Keratinocyte (primary cell): ENCODE data around the gene AP5B1. TPM values are rescaled to one million over a fixed set of nuclear protein-coding genes. Genes with fewer than 3 reads are reported as not detected.

Experiments used
- DNase-seq: peaks from one replicate; pipeline ENCODE4 v3.0.0-alpha.2; 2011; ENCODE audit warnings: low read depth, missing footprints, low spot score
- FAIRE-seq: peaks from 2 replicates; lab custom pipeline; 2011; peaks lifted over from hg19 to GRCh38; lab: Jason Lieb, UNC
- H2AFZ ChIP-seq: 2 replicates; pipeline ENCODE4 v1.6.0; 2012; ENCODE audit warnings: low read length, control low read depth, inconsistent platforms; ENCODE audit not compliant: control insufficient read depth
- H3K27ac ChIP-seq: 2 replicates; pipeline ENCODE4 v1.5.1; 2011; ENCODE audit warnings: low read length; ENCODE audit not compliant: control insufficient read depth, insufficient read depth
- H3K27me3 ChIP-seq: 3 replicates; pipeline ENCODE4 v1.6.0; 2011; ENCODE audit warnings: low read length; ENCODE audit not compliant: control insufficient read depth, insufficient read depth; ENCODE audit errors: extremely low read depth
- H3K36me3 ChIP-seq, 2 experiments: 2 replicates in 1 of 2; 3 replicates in 1 of 2; pipeline ENCODE4 v1.5.1; 2011; ENCODE audit warnings: low read length in 2 of 2, mild to moderate bottlenecking in 1 of 2; ENCODE audit not compliant: control insufficient read depth in 2 of 2, insufficient read depth in 2 of 2; ENCODE audit errors: extremely low read depth in 1 of 2
- H3K4me1 ChIP-seq: 3 replicates; pipeline ENCODE4 v1.5.1; 2011; ENCODE audit warnings: low read length; ENCODE audit not compliant: control insufficient read depth, insufficient read depth; ENCODE audit errors: extremely low read depth
- H3K4me2 ChIP-seq: 3 replicates; pipeline ENCODE4 v1.6.0; 2011; ENCODE audit warnings: low read depth, low read length; ENCODE audit not compliant: control insufficient read depth, insufficient read depth; ENCODE audit errors: extremely low read depth
- H3K4me3 ChIP-seq, 3 experiments: fragments of 200-600 bp in 1 of 3; sonication (generic) in 1 of 3; 2 replicates in 2 of 3; 3 replicates in 1 of 3; pipeline ENCODE4 v1.5.1; 2011 to 2016; ENCODE audit warnings: low read length in 3 of 3, mild to moderate bottlenecking in 3 of 3, control low read depth in 2 of 3, inconsistent platforms in 1 of 3, low read depth in 1 of 3, mixed read lengths in 1 of 3, mixed run types in 1 of 3, moderate library complexity in 1 of 3; ENCODE audit not compliant: control insufficient read depth in 2 of 3, insufficient read depth in 2 of 3; ENCODE audit errors: extremely low read depth in 1 of 3
- H3K79me2 ChIP-seq: 2 replicates; pipeline ENCODE4 v1.6.0; 2012; ENCODE audit warnings: low read length; ENCODE audit not compliant: control insufficient read depth, insufficient read depth
- H3K9ac ChIP-seq: 3 replicates; pipeline ENCODE4 v1.6.0; 2011; ENCODE audit warnings: low read length; ENCODE audit not compliant: control insufficient read depth, insufficient read depth; ENCODE audit errors: extremely low read depth
- H3K9me1 ChIP-seq: 3 replicates; pipeline ENCODE4 v1.6.0; 2011; ENCODE audit warnings: low read length; ENCODE audit not compliant: control insufficient read depth, insufficient read depth; ENCODE audit errors: extremely low read depth
- H3K9me3 ChIP-seq: 2 replicates; pipeline ENCODE4 v1.5.1; 2012; ENCODE audit warnings: low read depth, low read length; ENCODE audit not compliant: control insufficient read depth
- H4K20me1 ChIP-seq: 3 replicates; pipeline ENCODE4 v1.6.0; 2011; ENCODE audit warnings: low read length; ENCODE audit not compliant: control insufficient read depth, insufficient read depth; ENCODE audit errors: extremely low read depth
- EZH2 ChIP-seq: IDR thresholded peaks from one replicate; pipeline ENCODE4 v1.6.1; 2012; ENCODE audit warnings: inconsistent platforms, mild to moderate bottlenecking, low read length, moderate library complexity
- dilution Hi-C: fragments of 300-500 bp; cut with MboI; formaldehyde crosslinking; loops from one replicate; pipeline ENCODE4 v1.7.0; 2020; ENCODE audit warnings: low sequenced_read_pairs; ENCODE audit not compliant: extremely low pct_ligation_motif_present
- polyA plus RNA-seq, 5 experiments: library from polyadenylated mRNA; depleted of rRNA in 3 of 5; stranded (reverse) in 3 of 5; stranded (forward) in 1 of 5; unstranded in 1 of 5; fragments of >200 nt; gene quantifications; 1 replicate in 1 of 5; 2 replicates in 3 of 5; 3 replicates in 1 of 5; pipeline versions ENCODE4 v1.2.1 to v1.2.3, GENCODE V29; 2011 to 2012; ENCODE audit warnings: missing spikeins in 2 of 5, low read depth in 1 of 5, low replicate concordance in 1 of 5
- TF ChIP-seq, protein P1 (sequence below), 3 experiments: IDR thresholded peaks in 1 of 3; conservative IDR thresholded peaks in 1 of 3; optimal IDR thresholded peaks in 1 of 3; 2 replicates in 2 of 3; 3 replicates in 1 of 3; pipeline versions ENCODE3 to v1.5.1; 2011; ENCODE audit warnings: low read length in 3 of 3, mild to moderate bottlenecking in 3 of 3, moderate library complexity in 2 of 3, control low read depth in 1 of 3, inconsistent platforms in 1 of 3; ENCODE audit not compliant: insufficient read depth in 2 of 3; ENCODE audit errors: extremely low read depth in 1 of 3

Gene AP5B1
- polyA plus RNA-seq, 1 donor (not counting 4 experiments of a cell fraction or from before 2014, with no cell fraction given) = 3.1 TPM

DNA sequence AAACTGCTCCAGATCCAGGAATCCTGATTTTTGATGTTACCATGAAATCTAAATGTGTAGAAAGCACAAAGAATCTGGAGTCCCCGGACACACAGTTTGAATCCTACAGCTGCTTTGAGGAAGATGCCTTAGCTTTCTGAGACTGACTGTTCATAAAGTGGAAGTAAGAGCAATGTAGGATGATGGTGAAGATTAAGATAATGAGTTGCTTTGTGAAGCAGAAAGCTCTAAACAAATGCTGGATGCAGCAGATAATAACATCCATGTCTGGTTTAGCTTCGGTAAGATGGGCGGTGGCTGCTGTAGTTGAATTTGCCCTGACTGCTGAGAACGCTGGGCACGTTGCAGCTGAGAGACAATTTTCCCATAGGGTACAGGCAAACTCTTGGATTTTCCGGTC is 26.2 kb upstream of the AP5B1 start:
- no peaks in the 10 kb centered on the region for H3K36me3 ChIP-seq
- TF ChIP-seq EZH2 = no peak
- TF ChIP-seq, protein P1, sequence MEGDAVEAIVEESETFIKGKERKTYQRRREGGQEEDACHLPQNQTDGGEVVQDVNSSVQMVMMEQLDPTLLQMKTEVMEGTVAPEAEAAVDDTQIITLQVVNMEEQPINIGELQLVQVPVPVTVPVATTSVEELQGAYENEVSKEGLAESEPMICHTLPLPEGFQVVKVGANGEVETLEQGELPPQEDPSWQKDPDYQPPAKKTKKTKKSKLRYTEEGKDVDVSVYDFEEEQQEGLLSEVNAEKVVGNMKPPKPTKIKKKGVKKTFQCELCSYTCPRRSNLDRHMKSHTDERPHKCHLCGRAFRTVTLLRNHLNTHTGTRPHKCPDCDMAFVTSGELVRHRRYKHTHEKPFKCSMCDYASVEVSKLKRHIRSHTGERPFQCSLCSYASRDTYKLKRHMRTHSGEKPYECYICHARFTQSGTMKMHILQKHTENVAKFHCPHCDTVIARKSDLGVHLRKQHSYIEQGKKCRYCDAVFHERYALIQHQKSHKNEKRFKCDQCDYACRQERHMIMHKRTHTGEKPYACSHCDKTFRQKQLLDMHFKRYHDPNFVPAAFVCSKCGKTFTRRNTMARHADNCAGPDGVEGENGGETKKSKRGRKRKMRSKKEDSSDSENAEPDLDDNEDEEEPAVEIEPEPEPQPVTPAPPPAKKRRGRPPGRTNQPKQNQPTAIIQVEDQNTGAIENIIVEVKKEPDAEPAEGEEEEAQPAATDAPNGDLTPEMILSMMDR (optimal IDR thresholded peaks at IDR 0.05 in 1 of 3, IDR thresholded peaks at IDR 0.05 in 1 of 3, conservative IDR thresholded peaks at IDR 0.05 in 1 of 3; ENCODE audit: extremely low read depth in 1 of 3, insufficient read depth in 2 of 3, low read length in 3 of 3) = no peak
- no peaks in the 10 kb centered on the region for H3K4me1 ChIP-seq
- H3K79me2 ChIP-seq = no peaks in the 10 kb centered on the region
- no peak for FAIRE-seq
- H3K9me1 ChIP-seq = no peaks in the 10 kb centered on the region
- dilution Hi-C loops = no loop called here
- DNase-seq = no peak
- H3K9ac ChIP-seq = no peak overlapping the region
- H3K27me3 ChIP-seq = peaks cover 39% of the 10 kb centered on the region
- no peaks in the 10 kb centered on the region for H3K9me3 ChIP-seq
- no peak overlapping the region for H3K27ac ChIP-seq
- H3K4me2 ChIP-seq = no peak overlapping the region
- no peak overlapping the region for H2AFZ ChIP-seq
- H4K20me1 ChIP-seq = no peaks in the 10 kb centered on the region
- no peak overlapping the region for H3K4me3 ChIP-seq

- H3K4me2 ChIP-seq = no peak overlapping the region
- no peak overlapping the region for H3K4me3 ChIP-seq
- no peaks in the 10 kb centered on the region for H3K9me3 ChIP-seq
- no peaks in the 10 kb centered on the region for H3K4me1 ChIP-seq
- FAIRE-seq (no peak), DNase-seq (no peak)
- no peaks in the 10 kb centered on the region for H3K79me2 ChIP-seq
- H3K36me3 ChIP-seq = no peaks in the 10 kb centered on the region
- TF ChIP-seq, protein P1 (optimal IDR thresholded peaks at IDR 0.05 in 1 of 3, IDR thresholded peaks at IDR 0.05 in 1 of 3, conservative IDR thresholded peaks at IDR 0.05 in 1 of 3; ENCODE audit: extremely low read depth in 1 of 3, insufficient read depth in 2 of 3, low read length in 3 of 3) = no peak
- no peak for TF ChIP-seq EZH2
- no peaks in the 10 kb centered on the region for H4K20me1 ChIP-seq
- H3K9ac ChIP-seq = no peak overlapping the region
- H2AFZ ChIP-seq = no peak overlapping the region
- peaks cover 28% of the 10 kb centered on the region for H3K27me3 ChIP-seq
- no peak overlapping the region for H3K27ac ChIP-seq
- dilution Hi-C loops = no loop called here
- H3K9me1 ChIP-seq = no peaks in the 10 kb centered on the region
These were observed 23.2 kb upstream of the AP5B1 start for GRCh38 chr11:65803797-65804492.
